HepG2 (cell line): ENCODE measurements around the gene TAF3. TPM values are rescaled to one million over a fixed set of nuclear protein-coding genes. Genes with fewer than 3 reads are reported as not detected.

ENCODE experiments used
- ARID2 ChIP-seq: sonication (generic); formaldehyde crosslinking; IDR thresholded peaks from 2 replicates; pipeline ENCODE4 v1.8.1; 2022; ENCODE audit warnings: mild to moderate bottlenecking, missing genetic modification reagents, borderline replicate concordance
- BRCA1 ChIP-seq: sonication (generic); formaldehyde crosslinking; IDR thresholded peaks from 2 replicates; pipeline ENCODE4 v1.4.0; 2020; ENCODE audit warnings: missing genetic modification reagents
- DMTF1 ChIP-seq: sonication (generic); formaldehyde crosslinking; IDR thresholded peaks from 2 replicates; pipeline ENCODE4 v1.4.0; 2020; ENCODE audit warnings: mild to moderate bottlenecking, missing genetic modification reagents
- FOXP1 ChIP-seq, 2 experiments: fragments of 450-650 bp in 1 of 2; IDR thresholded peaks; 2 replicates each; pipeline ENCODE4 v1.6.1; 2017 to 2018; ENCODE audit warnings: antibody characterized with exemption in 1 of 2
- HNRNPH1 ChIP-seq: fragments of 200-400 bp; formaldehyde crosslinking; optimal IDR thresholded peaks from 2 replicates; pipeline ENCODE3; 2017; ENCODE audit warnings: mild to moderate bottlenecking, low read depth, low read length
- KAT2B ChIP-seq: fragments of 150-350 bp; IDR thresholded peaks from 2 replicates; pipeline ENCODE4 v1.6.1; 2014; ENCODE audit warnings: low read depth, low read length, borderline replicate concordance
- KDM1A ChIP-seq: IDR thresholded peaks from 2 replicates; pipeline ENCODE4 v1.6.1; 2016; ENCODE audit warnings: missing compliant biosample characterization
- POGK ChIP-seq: sonication (generic); formaldehyde crosslinking; conservative IDR thresholded peaks from 2 replicates; pipeline ENCODE4 v1.8.0; 2022; ENCODE audit warnings: mild to moderate bottlenecking, moderate library complexity, missing genetic modification reagents
- SNAPC5 ChIP-seq: sonication (generic); formaldehyde crosslinking; IDR thresholded peaks from 2 replicates; pipeline ENCODE4 v1.8.1; 2023; ENCODE audit warnings: mild to moderate bottlenecking, missing genetic modification reagents, borderline replicate concordance
- ZNF317 ChIP-seq: sonication (generic); formaldehyde crosslinking; IDR thresholded peaks from 2 replicates; pipeline ENCODE4 v1.5.0; 2020; ENCODE audit warnings: mild to moderate bottlenecking, missing genetic modification reagents
- ZNF543 ChIP-seq: sonication (generic); formaldehyde crosslinking; IDR thresholded peaks from 2 replicates; pipeline ENCODE4 v1.4.0; 2020; ENCODE audit warnings: mild to moderate bottlenecking, missing genetic modification reagents
- ZNF768 ChIP-seq: sonication (generic); formaldehyde crosslinking; IDR thresholded peaks from 2 replicates; pipeline ENCODE4 v1.4.0; 2020; ENCODE audit warnings: missing genetic modification reagents
- polyA plus RNA-seq, 8 experiments: library from polyadenylated mRNA; depleted of rRNA in 3 of 8; stranded (reverse) in 7 of 8; unstranded in 1 of 8; fragments of >200 nt; fragmentation: Illumina TruSeq in 4 of 8; extraction: Trizol in 4 of 8; gene quantifications; 2 replicates each; pipeline versions ENCODE4 v1.2.1 to v1.2.3, GENCODE V29; 2011 to 2016; ENCODE audit warnings: low read depth in 4 of 8, missing spikeins in 1 of 8, mixed read lengths in 1 of 8; ENCODE audit not compliant: insufficient read depth in 1 of 8
- total RNA-seq, 5 experiments: library from RNA; depleted of rRNA; stranded (reverse); fragments of >200 nt; fragmentation: Illumina TruSeq; extraction: Trizol; gene quantifications; 2 replicates each; pipeline ENCODE4 v1.2.3, GENCODE V29; 2016; ENCODE audit warnings: low read depth in 1 of 5
- TF ChIP-seq, protein P1 (sequence below): sonication (generic); formaldehyde crosslinking; IDR thresholded peaks from 2 replicates; pipeline ENCODE4 v1.4.0; 2020; ENCODE audit warnings: missing genetic modification reagents
- TF ChIP-seq, protein P2 (sequence below): sonication (generic); formaldehyde crosslinking; IDR thresholded peaks from 2 replicates; pipeline ENCODE4 v1.4.0; 2020; ENCODE audit warnings: mild to moderate bottlenecking, low read depth, missing genetic modification reagents
- TF ChIP-seq, protein P3 (sequence below): sonication (generic); formaldehyde crosslinking; IDR thresholded peaks from 2 replicates; pipeline ENCODE4 v1.5.0; 2020; ENCODE audit warnings: mild to moderate bottlenecking, missing genetic modification reagents
- TF ChIP-seq, protein P4 (sequence below): IDR thresholded peaks from 2 replicates; pipeline ENCODE4 v1.4.0; 2020; ENCODE audit warnings: mild to moderate bottlenecking, missing genetic modification reagents

Gene TAF3
- total and polyA plus RNA-seq, 2 of the 13 experiments (the other 11 are each of a cell fraction or from before 2014, with no cell fraction given): 1.7 to 2.9 TPM

GRCh38 chr10:7942859-7943258 lies 124.6 kb downstream of the TAF3 start (continued):
- TF ChIP-seq, protein P1, sequence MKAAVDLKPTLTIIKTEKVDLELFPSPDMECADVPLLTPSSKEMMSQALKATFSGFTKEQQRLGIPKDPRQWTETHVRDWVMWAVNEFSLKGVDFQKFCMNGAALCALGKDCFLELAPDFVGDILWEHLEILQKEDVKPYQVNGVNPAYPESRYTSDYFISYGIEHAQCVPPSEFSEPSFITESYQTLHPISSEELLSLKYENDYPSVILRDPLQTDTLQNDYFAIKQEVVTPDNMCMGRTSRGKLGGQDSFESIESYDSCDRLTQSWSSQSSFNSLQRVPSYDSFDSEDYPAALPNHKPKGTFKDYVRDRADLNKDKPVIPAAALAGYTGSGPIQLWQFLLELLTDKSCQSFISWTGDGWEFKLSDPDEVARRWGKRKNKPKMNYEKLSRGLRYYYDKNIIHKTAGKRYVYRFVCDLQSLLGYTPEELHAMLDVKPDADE: no peak
- TF ChIP-seq KDM1A (CRISPR knock-in tag) (no peak), ZNF543 (CRISPR knock-in tag) (no peak), ARID2 (CRISPR knock-in tag) (no peak), FOXP1 (IDR thresholded peaks at IDR 0.05) (no peak), FOXP1 (CRISPR knock-in tag; IDR thresholded peaks at IDR 0.05) (peak; percentile 71), DMTF1 (CRISPR knock-in tag) (no peak), SNAPC5 (CRISPR knock-in tag) (no peak), ZNF317 (no peak), ZNF768 (no peak), BRCA1 (CRISPR knock-in tag) (no peak), KAT2B (no peak), POGK (CRISPR knock-in tag) (no peak), HNRNPH1 (no peak)
- TF ChIP-seq, protein P2, sequence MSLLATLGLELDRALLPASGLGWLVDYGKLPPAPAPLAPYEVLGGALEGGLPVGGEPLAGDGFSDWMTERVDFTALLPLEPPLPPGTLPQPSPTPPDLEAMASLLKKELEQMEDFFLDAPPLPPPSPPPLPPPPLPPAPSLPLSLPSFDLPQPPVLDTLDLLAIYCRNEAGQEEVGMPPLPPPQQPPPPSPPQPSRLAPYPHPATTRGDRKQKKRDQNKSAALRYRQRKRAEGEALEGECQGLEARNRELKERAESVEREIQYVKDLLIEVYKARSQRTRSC: no peak
- TF ChIP-seq, protein P3, sequence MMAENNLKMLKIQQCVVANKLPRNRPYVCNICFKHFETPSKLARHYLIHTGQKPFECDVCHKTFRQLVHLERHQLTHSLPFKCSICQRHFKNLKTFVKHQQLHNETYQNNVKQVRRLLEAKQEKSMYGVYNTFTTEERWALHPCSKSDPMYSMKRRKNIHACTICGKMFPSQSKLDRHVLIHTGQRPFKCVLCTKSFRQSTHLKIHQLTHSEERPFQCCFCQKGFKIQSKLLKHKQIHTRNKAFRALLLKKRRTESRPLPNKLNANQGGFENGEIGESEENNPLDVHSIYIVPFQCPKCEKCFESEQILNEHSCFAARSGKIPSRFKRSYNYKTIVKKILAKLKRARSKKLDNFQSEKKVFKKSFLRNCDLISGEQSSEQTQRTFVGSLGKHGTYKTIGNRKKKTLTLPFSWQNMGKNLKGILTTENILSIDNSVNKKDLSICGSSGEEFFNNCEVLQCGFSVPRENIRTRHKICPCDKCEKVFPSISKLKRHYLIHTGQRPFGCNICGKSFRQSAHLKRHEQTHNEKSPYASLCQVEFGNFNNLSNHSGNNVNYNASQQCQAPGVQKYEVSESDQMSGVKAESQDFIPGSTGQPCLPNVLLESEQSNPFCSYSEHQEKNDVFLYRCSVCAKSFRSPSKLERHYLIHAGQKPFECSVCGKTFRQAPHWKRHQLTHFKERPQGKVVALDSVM (CRISPR knock-in tag): no peak
- TF ChIP-seq, protein P4, sequence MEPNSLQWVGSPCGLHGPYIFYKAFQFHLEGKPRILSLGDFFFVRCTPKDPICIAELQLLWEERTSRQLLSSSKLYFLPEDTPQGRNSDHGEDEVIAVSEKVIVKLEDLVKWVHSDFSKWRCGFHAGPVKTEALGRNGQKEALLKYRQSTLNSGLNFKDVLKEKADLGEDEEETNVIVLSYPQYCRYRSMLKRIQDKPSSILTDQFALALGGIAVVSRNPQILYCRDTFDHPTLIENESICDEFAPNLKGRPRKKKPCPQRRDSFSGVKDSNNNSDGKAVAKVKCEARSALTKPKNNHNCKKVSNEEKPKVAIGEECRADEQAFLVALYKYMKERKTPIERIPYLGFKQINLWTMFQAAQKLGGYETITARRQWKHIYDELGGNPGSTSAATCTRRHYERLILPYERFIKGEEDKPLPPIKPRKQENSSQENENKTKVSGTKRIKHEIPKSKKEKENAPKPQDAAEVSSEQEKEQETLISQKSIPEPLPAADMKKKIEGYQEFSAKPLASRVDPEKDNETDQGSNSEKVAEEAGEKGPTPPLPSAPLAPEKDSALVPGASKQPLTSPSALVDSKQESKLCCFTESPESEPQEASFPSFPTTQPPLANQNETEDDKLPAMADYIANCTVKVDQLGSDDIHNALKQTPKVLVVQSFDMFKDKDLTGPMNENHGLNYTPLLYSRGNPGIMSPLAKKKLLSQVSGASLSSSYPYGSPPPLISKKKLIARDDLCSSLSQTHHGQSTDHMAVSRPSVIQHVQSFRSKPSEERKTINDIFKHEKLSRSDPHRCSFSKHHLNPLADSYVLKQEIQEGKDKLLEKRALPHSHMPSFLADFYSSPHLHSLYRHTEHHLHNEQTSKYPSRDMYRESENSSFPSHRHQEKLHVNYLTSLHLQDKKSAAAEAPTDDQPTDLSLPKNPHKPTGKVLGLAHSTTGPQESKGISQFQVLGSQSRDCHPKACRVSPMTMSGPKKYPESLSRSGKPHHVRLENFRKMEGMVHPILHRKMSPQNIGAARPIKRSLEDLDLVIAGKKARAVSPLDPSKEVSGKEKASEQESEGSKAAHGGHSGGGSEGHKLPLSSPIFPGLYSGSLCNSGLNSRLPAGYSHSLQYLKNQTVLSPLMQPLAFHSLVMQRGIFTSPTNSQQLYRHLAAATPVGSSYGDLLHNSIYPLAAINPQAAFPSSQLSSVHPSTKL (CRISPR knock-in tag): peak; percentile 49
